Umbilical cord (tissue), 2 donors: ENCODE results near the gene LDHD. TPM values are rescaled to one million over a fixed set of nuclear protein-coding genes. Genes with fewer than 3 reads are reported as not detected.

Source experiments
- DNase-seq: peaks from one replicate; pipeline ENCODE4 v3.0.0-alpha.2; 2015; ENCODE audit warnings: low spot score
- total RNA-seq: library from RNA; depleted of rRNA; stranded (reverse); fragments of >200 nt; gene quantifications from one replicate; pipeline ENCODE4 v1.2.3, GENCODE V29; 2014; ENCODE audit warnings: low replicate concordance; ENCODE audit not compliant: insufficient read depth

Gene LDHD
- total RNA-seq, 1 donor from 2014 or later, result 0.48 TPM

- DNase-seq, result no peak
These were observed 35.3 kb downstream of the LDHD start for GRCh38 chr16:75081179-75081859.

DNA sequence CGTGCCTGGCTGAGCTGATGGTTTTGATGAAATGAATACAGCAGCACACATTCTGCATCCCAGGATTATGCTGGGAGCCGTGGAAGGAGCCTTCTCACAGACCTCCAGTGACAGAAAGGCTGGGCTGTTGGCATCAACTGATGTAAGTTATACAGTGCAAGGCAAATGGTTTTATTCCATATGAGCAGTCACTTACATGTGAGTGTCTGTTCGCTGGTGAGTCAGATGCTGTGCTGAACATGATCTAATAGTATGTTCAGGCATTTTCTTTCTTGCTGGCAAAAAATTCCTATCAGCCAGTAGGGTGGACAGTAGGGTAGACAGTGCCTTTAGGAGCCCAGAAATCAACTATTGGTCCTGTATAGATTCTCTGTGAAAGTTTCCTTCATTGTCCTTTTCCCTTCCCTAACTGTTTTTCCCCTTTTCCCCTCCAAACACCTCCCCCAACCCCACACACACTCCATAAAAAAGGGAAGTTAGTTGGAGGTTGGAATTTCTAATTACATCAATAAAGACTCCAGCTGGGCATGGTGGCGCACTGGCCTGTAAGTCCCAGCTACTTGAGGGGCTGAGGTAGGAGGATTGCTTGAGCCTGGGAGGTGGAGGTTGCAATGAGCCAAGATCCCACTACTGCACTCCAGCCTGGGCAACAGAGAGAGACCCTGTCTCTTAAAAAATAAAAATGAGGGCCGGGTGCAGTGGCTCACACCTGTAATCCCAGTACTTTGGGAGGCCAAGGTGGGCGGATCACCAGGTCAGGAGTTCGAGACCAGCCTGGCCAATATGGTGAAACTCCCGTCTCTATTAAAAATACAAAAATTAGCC, 36.2 kb downstream of the LDHD start:
- peak; percentile 74 for DNase-seq

GRCh38 chr16:75079346-75079926, 37.1 kb downstream of the LDHD start:
- no peak for DNase-seq

DNA sequence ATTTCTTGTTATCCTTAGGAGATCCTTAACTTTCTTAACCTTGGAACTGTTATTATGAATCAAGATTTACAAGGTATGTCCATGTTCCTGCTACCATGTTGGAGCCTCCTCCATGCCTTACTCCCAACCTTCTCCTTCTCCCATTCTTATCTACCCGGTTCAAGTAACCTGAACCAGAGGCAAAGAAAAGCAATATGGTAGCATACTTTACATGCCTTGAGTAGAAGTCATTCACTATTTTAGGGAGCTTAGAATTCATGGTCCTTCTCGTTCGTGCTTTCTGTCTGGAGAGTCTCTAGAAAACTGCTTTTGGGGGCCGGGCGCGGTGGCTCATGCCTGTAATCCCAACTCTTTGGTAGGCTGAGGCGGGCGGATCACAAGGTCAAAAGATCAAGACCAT, 37.7 kb downstream of the LDHD start:
- no peak for DNase-seq

DNA sequence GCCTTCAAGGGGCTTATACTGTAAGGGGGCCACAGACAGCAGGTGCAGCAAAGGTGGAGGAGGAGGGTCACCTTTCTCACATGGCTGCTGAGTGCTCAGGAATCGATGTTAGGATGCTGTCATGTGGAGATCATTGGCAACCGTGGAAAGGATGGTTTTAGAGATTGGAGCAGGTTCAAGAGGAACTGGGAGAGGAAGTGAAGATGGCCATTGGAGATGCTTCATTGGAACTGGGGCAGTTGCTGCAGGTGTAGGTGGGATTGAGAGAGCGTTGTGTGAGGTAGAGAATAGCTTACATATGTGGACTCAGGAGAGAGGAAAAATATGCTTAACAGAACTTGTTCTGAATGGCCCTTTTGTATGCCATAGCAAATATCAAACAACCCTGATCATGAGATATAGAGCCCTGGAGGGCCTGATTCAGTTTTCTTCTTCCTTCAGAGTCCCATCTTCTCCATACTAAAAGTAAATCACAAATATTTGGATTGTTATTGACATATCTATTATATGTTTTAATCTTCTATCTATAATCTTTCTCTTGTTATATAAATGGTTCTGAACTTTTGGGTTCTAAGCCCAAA, 40.8 kb downstream of the LDHD start:
- no peak for DNase-seq

- DNase-seq, result no peak
These were observed 41.5 kb downstream of the LDHD start for GRCh38 chr16:75074920-75075687.

GRCh38 chr16:75074304-75074793, 42.2 kb downstream of the LDHD start:
- no peak for DNase-seq

DNA sequence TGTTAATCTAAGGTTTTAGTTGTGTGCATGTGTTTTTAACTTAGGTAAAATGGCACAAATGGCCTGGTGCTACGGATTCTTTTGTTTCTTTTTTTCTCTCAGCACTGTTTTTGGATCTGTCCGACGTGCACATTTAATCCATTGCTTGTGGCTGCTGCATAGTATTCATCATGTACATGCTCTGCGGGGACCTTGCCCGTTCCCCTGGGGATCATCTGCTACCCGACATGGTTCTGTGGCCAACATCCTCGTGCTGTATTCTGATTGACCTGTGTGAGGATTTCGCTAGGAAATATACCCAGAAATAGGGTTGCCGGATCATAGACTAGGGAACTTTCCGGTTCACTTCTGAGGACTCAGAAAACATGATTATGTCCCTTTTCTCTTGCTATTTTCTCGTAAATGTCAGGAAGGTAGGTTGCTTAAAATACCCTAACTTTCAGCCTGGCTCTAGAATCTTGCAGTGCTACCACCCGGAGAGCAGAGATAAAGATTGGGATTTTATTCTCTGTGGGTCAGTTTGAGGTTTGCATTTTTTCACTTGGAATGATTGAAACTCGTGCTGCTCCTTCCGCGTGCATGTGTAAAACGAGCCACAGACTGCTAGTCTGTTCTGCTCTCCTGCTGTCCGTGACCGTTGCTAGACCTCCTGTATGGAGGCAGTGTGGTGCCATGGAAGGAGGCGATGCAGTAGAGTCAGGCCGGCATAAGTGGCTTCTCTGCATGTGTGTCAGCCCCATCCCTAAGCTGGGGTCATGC, 42.9 kb downstream of the LDHD start:
- DNase-seq, result peak; percentile 35

DNA sequence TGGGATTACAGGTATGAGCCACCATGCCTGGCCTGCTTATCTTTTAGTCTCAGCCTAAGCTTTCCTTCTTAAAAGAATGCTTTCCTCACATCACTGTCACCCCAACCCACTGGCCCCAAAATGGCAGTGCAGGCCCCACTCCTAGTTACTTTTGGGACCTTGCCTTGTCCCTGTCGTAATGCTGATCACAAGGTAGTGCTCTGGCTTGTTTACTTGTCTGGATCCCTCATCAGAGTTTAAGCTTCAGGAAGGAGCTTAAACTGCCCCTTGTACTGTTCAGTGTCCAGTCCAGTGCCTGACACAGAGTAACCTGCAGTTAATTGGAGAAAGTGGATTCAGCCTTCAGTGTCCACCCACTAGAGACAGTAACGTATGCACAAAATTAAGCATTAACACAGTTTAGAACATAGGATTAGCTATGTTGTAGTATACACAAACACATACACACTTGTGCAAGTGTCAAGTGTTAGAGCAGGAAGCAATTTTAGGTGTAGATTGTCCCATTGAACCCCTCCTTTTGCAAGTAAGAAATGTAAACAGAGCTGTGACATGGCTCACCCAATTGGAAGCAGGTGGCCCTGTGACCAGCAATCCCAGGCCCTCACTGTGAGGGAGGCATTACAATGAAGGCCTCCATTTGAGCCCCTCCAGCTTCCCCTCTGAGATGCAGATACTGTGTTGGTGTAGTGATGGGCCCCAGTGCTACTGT, 44.2 kb downstream of the LDHD start:
- DNase-seq, result no peak

GRCh38 chr16:75071621-75072020, 45.0 kb downstream of the LDHD start:
- DNase-seq, result no peak

DNA sequence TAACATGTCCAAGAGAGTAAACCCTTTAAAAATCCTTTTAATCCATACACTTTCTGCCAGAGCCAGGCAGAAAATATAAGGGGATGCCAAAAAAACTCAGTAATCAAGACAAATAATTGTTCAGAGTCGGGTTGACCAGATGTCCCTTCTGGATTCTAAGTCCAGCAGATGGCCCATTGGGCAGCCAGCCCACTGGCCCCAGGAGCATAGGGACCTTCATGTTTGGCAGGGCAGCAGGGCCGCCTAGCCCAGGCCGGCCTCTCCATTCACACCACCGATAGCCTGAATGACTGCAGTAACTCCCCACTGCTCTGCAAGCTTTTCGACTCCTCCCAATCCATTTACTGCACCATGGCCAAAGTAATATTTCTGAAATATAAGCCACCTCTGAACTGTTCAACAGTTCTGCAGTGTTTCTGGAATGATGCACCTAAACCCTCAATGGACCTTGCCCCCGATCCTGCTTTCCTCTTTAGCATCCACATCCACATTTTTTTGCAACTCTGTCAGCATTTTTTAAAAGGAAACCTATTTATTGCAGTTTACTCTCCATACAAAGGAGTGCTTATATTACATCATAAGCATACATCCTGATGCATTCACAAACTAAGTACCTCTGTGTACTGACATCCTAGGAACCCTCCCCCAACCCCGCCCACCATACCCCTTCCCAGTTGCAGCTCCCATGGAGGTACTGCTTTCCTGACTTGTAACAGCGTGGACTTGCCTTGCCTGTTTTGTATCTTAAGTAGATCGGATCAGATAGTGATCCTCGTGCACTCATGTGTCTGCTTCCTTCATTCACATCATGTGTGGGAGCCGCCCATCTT, 46.4 kb downstream of the LDHD start:
- DNase-seq, result peak; percentile 71

- no peak for DNase-seq
These were observed 48.2 kb downstream of the LDHD start for GRCh38 chr16:75068085-75069031.

DNA sequence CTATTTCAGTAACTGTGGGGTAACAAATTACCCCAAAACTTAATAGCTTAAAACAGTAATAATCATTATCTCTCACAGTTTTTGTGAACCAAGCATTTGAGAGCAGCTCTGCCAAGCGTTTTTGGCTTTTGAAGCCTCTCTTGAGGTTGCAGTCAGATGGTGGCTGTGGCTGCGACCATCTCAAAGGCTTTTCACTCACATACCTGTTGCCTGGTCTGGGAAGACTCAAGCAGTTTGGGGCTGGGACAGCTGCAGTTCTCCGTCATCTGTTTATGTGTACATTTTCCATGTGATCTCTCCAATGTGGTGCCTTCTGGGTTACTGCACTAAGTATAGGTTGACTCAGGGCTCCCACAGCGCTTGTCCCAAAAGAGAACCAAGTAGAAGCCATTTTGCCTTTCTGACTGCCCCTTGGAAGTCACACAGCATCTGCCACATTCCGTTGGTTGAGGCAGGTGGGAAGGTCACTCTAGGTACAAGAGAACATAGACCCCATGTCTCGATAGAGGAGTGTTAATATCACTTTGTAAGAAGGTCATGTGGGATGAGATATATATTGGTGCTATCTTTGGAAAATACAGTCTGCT, 49.6 kb downstream of the LDHD start:
- no peak for DNase-seq

DNA sequence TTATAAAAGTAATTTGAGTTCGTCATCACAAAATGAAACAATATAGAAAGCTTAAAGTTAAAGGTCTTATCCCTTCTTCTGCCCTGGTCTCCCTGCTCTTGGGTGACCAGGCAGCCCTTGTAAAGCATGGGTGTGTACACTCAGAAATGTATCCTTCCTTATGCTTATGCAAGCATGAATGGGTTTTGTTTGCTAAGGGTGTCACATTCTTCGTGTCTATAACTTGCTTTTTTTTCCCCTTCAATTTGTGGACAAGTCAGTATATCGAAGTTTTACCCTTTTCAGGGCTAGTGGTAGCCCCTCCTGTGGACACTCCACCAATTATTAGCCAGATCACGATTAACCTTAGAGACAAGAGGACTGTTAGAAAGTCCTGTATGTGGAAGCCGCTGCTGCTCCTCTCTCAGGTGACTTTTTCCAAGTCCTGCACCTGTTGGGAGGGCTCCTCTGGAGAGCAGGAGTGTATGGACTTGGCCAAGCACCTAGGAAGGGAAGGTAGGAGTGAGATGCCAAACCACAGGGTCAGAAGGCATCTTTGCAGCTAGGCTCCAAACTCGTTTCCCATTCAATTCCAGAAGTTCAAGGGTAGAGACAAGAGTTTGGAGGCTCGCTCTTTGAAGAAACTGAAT, 50.9 kb downstream of the LDHD start:
- DNase-seq, result no peak

DNA sequence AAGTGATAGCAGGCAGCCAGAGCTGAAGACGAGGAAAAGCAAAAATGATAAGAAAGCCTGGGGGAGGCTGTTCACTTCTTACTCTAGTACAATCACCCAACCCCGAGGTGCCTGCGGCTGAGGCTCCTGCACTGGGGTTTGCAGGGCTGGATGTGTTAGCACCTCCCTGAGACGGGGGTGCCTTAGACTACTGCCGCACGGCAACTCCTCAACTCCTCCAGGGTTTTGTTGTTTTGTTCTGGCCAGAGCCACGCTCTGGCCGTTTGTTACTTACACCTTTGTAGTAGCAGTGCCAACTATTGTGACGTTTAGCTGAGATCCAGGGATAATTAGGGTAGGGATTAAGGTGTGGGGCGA, 51.5 kb downstream of the LDHD start:
- no peak for DNase-seq

GRCh38 chr16:75064403-75065148, 52.0 kb downstream of the LDHD start:
- no peak for DNase-seq
